Esophagus muscularis mucosa (tissue), 3 donors: ENCODE results near the gene BBS9.

Experiments
- POLR2A ChIP-seq: fragments of 450-650 bp; IDR thresholded peaks from one replicate; pipeline ENCODE4 v1.6.1; 2017; ENCODE audit warnings: antibody characterized with exemption, moderate library complexity, mild to moderate bottlenecking, low read depth
- TF ChIP-seq, protein P1 (sequence below), 3 experiments: fragments of 200-600 bp in 2 of 3; fragments of 450-650 bp in 1 of 3; sonication (generic) in 2 of 3; IDR thresholded peaks; one replicate each; pipeline ENCODE4 v1.5.1; 2017 to 2019; ENCODE audit warnings: antibody characterized with exemption in 3 of 3, mild to moderate bottlenecking in 2 of 3, moderate library complexity in 1 of 3

DNA sequence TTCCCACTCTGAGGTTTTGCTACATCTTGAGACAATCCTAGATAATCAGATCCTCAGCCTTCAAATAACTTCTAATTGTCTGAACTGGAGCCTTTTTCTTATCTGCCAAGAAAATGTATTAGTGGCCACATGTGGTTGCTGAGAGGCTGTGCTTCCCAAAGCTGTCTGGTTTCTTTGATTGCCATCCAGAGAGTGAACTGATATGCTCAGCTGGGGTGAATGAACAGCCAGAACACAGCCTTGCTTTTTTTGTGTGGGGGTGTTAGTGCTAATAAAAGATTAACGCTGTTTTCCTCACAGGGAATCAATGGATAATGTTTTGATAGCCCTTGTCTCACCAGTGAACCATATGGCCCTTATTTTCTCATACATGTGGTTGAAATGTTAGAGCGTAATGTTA, 66.9 kb downstream of the BBS9 start:
- TF ChIP-seq, protein P1, sequence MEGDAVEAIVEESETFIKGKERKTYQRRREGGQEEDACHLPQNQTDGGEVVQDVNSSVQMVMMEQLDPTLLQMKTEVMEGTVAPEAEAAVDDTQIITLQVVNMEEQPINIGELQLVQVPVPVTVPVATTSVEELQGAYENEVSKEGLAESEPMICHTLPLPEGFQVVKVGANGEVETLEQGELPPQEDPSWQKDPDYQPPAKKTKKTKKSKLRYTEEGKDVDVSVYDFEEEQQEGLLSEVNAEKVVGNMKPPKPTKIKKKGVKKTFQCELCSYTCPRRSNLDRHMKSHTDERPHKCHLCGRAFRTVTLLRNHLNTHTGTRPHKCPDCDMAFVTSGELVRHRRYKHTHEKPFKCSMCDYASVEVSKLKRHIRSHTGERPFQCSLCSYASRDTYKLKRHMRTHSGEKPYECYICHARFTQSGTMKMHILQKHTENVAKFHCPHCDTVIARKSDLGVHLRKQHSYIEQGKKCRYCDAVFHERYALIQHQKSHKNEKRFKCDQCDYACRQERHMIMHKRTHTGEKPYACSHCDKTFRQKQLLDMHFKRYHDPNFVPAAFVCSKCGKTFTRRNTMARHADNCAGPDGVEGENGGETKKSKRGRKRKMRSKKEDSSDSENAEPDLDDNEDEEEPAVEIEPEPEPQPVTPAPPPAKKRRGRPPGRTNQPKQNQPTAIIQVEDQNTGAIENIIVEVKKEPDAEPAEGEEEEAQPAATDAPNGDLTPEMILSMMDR (IDR thresholded peaks at IDR 0.05) = no peak
- TF ChIP-seq POLR2A = no peak
